ENCODE measurements around the gene CHURC1. TPM values are rescaled to one million over a fixed set of nuclear protein-coding genes. Genes with fewer than 3 reads are reported as not detected.

CHURC1 gene
- total and polyA plus RNA-seq, 2 of the 8 experiments (the other 6 are each of a cell fraction or from before 2014, with no cell fraction given) = 50.2 to 59.3 TPM

- Histone ChIP-seq H3K4me3 (ENCODE audit: extremely low read depth in 1 of 4, insufficient read depth in 2 of 4, low read depth in 3 of 4, low read length in 4 of 4) (no peak overlapping the region), H3K56ac (replicated peaks; ENCODE audit: insufficient read length, low read depth, low read length) (no peak overlapping the region), H2AFZ (ENCODE audit: low read length) (no peak overlapping the region), H3K79me2 (ENCODE audit: control insufficient read depth in 1 of 2, insufficient read depth in 2 of 2, low read length in 2 of 2) (peaks cover 0 to 5% of the 10 kb centered on the region in 2 experiments; a peak in 1 of 4 replicates), H3K9me3 (ENCODE audit: insufficient read depth in 2 of 2, low read depth in 1 of 2, low read length in 1 of 2) (no peaks in the 10 kb centered on the region), H2BK12ac (ENCODE audit: low read depth, low read length) (no peak overlapping the region), H4K20me1 (replicated peaks in 1 of 2; ENCODE audit: control insufficient read depth in 1 of 2, insufficient read depth in 2 of 2, low read length in 2 of 2) (peaks cover 0 to 2% of the 10 kb centered on the region in 2 experiments), H3K36me3 (ENCODE audit: control insufficient read depth in 2 of 4, insufficient read depth in 4 of 4, low read length in 3 of 4) (peaks cover 3 to 15% (median 9%) of the 10 kb centered on the region in 4 experiments; a peak in 4 of 8 replicates), H3K4me2 (ENCODE audit: insufficient read depth in 1 of 2, low read depth in 2 of 2, low read length in 2 of 2) (no peak overlapping the region), H4K5ac (ENCODE audit: insufficient read length, low read depth, low read length) (no peak overlapping the region), H3K23ac (ENCODE audit: insufficient read length) (no peak overlapping the region), H3K4ac (replicated peaks; ENCODE audit: insufficient read length, low read depth, low read length) (no peak overlapping the region), H3K23me2 (ENCODE audit: low read depth, low read length) (no peaks in the 10 kb centered on the region), H3K79me1 (ENCODE audit: low read depth, low read length) (peaks cover 2% of the 10 kb centered on the region; the same call in 1 of the 2 replicates), H3K9ac (replicated peaks in 1 of 4; ENCODE audit: extremely low read depth in 1 of 4, low read depth in 3 of 4, low read length in 3 of 4) (no peak overlapping the region), H3K27me3 (replicated peaks in 1 of 4; ENCODE audit: control insufficient read depth in 3 of 4, extremely low read depth in 1 of 4, insufficient read depth in 3 of 4, low read length in 3 of 4) (no peaks in the 10 kb centered on the region), H3K18ac (ENCODE audit: extremely low read depth, low read length) (peak overlapping the region; percentile 41; the same call in 1 of the 2 replicates), H2BK20ac (ENCODE audit: low read length) (no peak overlapping the region), H4K8ac (ENCODE audit: extremely low read depth, insufficient read depth, low read length) (no peak overlapping the region), H2AK5ac (ENCODE audit: low read depth, low read length) (0 out of 2 replicates have a peak overlapping the region, but pooled peaks have one; percentile 6), H2BK15ac (ENCODE audit: low read length) (no peak overlapping the region), H2BK5ac (ENCODE audit: low read depth, low read length) (0 out of 2 replicates have a peak overlapping the region, but pooled peaks have one; percentile 41), H2BK120ac (replicated peaks; ENCODE audit: low read depth, low read length) (no peak overlapping the region), H4K91ac (replicated peaks; ENCODE audit: insufficient read length, low read length) (no peak overlapping the region), H3K4me1 (replicated peaks in 1 of 4; ENCODE audit: control insufficient read depth in 3 of 4, insufficient read depth in 4 of 4, low read length in 3 of 4) (peaks cover 5 to 16% (median 15%) of the 10 kb centered on the region in 4 experiments; a peak in 6 of 7 replicates), H3K14ac (ENCODE audit: insufficient read length) (no peak overlapping the region), H3K27ac (ENCODE audit: low read depth, low read length) (no peak overlapping the region)
- POLR2A ChIA-PET (ENCODE audit: partially characterized antibody) = interaction anchor here (1.1 to 2.2 kb wide), 4 partner anchors 10 to 40 kb away, joined by 3 to 9 read pairs (median 5); partner anchors contain the start of gene CHURC1
- 93% methylated on average over 9 of the region's 9 CpGs; no CpG with 5 or more reads in 1 of the 2 experiments for WGBS, 2 experiments (ENCODE audit: extremely low coverage in 1 of 2, insufficient coverage in 1 of 2, insufficient read length in 1 of 2, insufficient replicate concordance in 2 of 2, low coverage in 1 of 2, low lambda C conversion rate in 2 of 2, missing lambda C conversion rate in 1 of 2)
- no peak for TF ChIP-seq CREB1 (IDR thresholded peaks at IDR 0.05)
- TF ChIP-seq JUN (IDR thresholded peaks at IDR 0.05; ENCODE audit: low read depth, low read length) = no peak
- DNase-seq (ENCODE audit: low read depth in 1 of 2, low spot score in 2 of 2) (no peak), FAIRE-seq (no peak)
- CTCF ChIA-PET (ENCODE audit: partially characterized antibody) = interaction anchor here (0.8 to 4.1 kb wide), 14 partner anchors 8 to 132 kb away, joined by 3 to 25 read pairs (median 8); partner anchors contain the start of genes CHURC1 and GPX2
These were observed 40.4 kb downstream of the CHURC1 start for GRCh38 chr14:64954491-64955240.
